Stimulated activated CD4-positive, alpha-beta T cell treated with anti-CD3 and anti-CD28 coated beads, Interleukin-4, amount 100 ng/mL, for 1 hour (primary cell): ENCODE data around the gene PRXL2B.

Source experiments
- DNase-seq: peaks from one replicate; pipeline ENCODE4 v3.0.0-alpha.2; 2020

PRXL2B gene

DNA sequence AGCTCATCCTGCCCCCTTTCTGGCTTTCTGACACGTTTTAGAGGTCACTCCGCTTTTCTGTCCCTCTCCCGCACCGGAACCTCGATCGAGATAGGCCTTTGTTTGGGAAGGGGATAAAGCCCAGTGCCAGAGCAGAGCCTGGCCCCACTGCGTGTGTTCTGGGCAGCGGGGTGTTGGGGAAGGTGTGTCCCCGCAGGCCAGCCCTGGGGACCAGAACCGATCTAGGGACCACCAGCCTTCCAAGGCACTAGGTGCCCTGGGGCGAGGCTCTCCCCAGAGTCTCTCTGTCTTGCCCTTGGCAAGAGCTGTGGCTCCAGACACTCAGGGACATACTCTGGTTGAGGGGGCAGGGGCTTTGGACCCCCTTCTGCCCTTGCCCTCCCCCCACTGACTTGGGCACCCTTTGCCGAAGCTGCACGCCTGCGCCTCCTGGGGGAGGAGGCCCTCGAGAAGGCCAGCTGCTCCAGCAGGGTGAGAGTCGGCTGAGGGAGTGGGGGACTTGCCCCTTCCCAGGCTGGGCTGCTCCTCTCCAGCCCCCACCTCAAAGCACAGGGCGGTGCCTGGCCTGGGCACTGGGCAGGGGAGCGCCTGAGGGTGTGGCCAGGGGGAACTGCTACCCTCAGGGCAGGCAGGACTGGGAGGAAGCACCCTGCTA, 16.4 kb downstream of the PRXL2B start:
- DNase-seq: no peak

- DNase-seq: no peak
These were observed 17.1 kb downstream of the PRXL2B start for GRCh38 chr1:2603521-2604155.

GRCh38 chr1:2604156-2604843, 17.7 kb downstream of the PRXL2B start:
- no peak for DNase-seq

DNA sequence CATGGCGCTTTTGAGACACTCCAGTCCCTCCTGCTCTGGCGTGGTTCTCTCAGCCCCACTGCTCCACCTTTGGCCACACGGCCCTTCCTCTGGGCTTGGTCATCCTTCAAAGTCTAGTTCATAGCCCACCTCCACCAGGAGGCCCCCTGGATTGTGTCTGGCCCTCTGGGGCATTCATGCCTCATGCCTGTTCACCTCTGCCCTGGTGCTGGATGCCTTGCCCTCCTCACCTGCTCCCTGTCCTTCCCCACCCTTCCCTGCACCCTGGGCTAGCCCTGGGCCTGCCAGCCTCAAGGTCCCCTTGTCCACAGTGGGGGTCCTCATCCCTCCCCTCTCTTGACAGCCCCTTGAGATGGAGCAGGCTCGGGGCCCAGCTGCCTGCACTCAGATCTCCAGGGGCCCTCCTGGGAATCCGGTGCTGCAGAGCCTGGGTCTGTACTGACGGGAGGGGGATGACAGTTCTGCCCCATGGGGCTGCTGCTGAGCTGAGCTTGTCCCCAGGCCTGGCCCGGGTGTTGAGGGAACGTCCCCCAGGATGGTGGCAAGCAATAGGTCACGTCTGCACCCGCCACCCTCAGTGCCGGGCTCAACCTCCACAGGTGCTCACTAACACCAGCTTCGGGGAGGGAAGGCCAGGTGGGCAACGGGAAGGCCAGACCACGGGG, 18.4 kb downstream of the PRXL2B start:
- no peak for DNase-seq

DNA sequence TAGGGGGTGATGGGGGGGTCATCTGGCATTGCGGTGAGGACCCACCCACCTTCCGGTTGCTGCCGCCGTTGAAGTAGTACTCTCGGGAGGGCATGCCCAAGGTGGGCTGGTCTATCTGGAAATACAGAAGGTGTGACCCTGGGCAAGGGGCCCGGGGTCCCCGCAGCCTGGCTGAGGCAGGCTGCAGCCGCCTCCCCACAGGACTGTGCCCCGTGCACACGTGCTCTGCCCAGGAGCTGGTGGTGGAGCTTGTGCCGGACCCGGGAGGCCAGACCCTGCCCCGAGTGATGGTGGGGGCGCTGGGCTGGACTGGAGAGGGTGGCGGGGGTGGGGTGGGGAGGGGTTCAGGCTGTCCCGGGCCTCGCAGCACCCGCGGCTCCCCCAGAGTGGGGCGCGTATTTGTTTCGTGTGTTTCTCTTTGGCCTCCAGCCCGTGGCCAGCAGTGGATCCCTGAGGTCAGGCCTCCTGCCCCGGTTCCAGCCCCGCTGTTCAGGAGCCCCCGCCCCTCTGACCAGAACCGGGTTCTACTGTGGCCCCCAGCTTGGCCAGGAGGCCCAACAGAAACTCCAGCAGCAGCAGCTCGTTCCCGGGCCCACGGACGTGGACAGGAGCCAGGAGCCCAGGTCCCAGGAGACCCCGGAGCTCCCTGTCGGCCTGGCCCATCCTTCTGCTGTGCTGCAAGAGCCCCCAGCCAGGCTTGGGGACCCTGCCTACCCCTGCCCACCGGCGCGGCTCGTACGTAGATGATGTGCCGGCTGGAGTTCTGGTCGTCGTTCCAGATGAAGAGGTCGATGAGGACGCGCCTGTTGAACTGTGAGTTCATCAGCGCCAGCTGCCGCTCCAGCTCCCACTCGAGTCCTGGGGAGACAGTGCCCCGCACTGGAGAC, 19.2 kb downstream of the PRXL2B start:
- DNase-seq: no peak

DNA sequence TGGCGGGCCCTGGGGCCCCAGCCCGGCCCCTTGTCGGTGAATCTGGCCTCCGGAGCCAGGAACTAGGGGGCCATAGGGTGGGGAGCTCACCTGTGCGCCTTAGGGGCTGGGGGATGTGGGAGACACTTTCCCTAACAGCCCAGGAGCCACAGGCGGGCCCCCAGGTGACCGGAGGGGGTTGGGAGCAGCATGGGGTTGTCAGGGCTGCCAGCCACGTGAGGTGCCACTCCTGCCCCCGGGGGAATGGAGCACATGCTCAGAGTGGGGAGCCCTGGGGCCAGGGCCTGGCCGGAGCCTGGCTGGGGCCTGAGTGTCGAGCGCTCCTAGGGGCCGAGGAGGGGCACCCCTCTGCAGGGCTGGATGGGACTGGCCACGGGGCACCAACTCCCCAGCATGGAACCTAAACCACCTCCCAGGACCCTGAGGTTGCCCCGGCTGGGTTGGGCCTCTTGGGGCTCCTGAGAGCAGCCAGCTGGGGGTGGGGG, 19.9 kb downstream of the PRXL2B start:
- no peak for DNase-seq

GRCh38 chr1:2606881-2607621, 20.5 kb downstream of the PRXL2B start:
- no peak for DNase-seq

- no peak for DNase-seq
These were observed 21.1 kb downstream of the PRXL2B start for GRCh38 chr1:2607641-2608091.

DNA sequence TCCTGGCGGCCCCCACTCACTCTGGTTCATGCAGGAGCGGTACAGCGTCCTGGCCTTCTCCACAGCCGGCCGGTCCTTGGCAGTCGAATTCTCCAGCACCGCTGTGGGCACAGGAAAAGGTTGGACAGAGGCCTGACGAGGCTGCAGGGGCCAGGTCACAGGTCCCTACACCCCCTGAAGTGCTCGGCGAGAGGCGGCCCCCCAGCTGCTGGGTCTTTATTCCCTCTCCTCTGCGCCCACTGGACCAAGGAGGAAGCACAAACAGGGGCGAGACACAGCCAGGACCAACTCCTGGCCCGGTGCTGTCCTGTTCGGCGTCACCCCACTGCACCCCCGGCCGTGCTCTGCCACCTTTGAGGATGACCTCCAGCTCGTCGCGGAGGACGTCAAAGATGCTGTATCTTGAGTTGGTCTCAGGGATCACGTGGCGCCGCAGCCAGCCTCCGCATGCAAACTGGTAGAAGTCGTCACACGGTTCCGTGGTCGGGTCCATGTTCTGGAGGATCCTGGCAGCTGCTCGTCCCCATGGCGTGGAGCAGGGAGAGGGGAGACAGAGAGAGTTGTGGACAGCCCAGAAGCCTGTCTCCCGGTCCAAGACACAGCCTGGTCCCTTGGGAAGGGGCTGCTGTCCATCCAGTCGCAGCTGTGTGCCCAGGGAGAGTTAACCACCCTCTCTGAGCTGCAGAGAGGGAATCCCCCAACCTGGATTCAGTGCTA, 22.9 kb downstream of the PRXL2B start:
- no peak for DNase-seq

GRCh38 chr1:2610036-2610959, 23.7 kb downstream of the PRXL2B start:
- DNase-seq: no peak

DNA sequence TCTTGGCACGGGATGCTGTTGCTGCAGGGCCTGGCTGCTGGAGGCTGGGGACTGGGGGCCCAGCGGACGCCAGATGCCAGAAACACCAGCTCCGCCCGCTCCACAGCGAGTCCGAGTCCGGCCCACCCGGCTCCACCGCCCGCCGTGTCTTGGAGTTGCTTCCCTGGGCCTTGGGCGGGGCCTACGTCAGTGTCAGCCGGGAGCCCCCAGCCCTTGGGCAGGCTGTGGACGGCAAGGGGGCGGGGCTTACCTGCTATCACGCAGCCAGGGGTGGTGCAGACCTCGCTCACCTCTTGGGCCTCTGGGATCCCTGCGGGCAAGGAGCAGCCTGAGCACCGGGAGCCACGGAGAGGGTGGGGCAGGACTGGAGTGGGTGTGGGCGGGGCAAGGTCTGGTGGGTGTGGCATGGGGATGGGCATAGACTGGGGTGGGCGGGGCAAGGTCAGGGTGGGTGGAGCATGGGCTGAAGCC, 24.5 kb downstream of the PRXL2B start:
- DNase-seq: no peak

- DNase-seq: no peak
These were observed 25.3 kb downstream of the PRXL2B start for GRCh38 chr1:2611621-2612437.

GRCh38 chr1:2612591-2613365, 26.2 kb downstream of the PRXL2B start:
- no peak for DNase-seq

DNA sequence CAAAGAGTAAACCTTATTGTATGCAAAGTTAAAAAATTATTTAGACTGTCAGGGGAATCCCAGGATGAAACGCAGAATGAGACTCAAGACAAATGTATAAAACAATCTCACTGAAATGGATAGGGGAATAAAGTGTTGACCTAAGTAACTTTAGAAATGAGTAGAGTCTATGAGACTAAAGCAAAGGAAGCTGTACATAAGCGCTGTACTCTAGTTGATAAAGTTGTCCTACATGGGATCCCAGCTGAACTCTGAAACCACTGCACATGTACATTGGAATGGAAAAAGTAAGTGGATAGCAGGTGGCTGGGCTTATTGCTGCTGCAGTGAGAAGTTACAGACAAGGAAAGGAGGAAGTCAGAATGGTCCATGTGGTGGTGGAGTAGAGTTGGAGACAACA, 27.6 kb downstream of the PRXL2B start:
- DNase-seq: no peak

- DNase-seq: no peak
These were observed 31.4 kb downstream of the PRXL2B start for GRCh38 chr1:2617971-2618470.

DNA sequence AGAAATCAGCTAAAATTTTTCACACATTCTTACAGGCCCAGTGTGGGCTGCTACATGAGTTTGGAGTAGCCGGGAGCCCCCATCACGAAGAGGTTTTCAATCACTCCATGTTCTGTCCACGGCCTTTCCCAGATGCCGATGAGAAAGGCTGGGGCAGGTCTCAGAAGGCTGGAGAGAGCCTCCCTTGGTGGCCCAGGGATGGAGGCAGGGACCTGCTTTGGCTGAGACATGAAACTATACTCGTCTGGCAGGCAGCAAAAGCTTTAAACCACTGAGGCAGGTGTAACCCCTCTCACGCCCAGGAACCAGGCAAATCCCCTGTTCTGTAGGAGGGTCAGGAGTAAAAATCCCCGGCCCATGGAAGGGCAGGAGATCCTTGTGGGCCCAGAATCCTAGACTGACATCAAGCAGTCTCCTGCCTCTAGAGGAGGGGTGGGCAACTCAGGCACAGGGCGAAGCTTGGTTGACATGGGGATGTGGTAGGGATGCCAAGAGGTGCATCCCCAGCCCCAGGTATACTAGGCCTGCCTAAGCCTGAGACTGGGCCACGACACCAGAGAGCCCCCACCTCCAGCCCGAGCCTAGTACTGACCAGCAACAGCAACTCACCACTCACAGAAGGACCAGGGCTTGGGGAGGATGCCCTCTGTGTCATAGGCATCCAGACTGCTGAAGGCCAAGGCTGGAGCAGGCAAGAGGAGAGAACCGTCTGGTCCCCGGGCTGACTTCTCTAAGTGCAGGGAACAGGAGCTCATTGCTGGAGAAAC, 37.2 kb downstream of the PRXL2B start:
- DNase-seq: no peak

GRCh38 chr1:2624735-2625300, 38.2 kb downstream of the PRXL2B start:
- no peak for DNase-seq
